ENCODE results near the gene KLHL21. TPM values are rescaled to one million over a fixed set of nuclear protein-coding genes. Genes with fewer than 3 reads are reported as not detected.
"Not testable (repeated sequence)": the region's sequence is repeated elsewhere in the genome, so short reads cannot be mapped to it uniquely, and the experiment has no call there.

The KLHL21 gene
- total RNA-seq, 1 donor from 2014 or later, result 26.1 TPM

DNA sequence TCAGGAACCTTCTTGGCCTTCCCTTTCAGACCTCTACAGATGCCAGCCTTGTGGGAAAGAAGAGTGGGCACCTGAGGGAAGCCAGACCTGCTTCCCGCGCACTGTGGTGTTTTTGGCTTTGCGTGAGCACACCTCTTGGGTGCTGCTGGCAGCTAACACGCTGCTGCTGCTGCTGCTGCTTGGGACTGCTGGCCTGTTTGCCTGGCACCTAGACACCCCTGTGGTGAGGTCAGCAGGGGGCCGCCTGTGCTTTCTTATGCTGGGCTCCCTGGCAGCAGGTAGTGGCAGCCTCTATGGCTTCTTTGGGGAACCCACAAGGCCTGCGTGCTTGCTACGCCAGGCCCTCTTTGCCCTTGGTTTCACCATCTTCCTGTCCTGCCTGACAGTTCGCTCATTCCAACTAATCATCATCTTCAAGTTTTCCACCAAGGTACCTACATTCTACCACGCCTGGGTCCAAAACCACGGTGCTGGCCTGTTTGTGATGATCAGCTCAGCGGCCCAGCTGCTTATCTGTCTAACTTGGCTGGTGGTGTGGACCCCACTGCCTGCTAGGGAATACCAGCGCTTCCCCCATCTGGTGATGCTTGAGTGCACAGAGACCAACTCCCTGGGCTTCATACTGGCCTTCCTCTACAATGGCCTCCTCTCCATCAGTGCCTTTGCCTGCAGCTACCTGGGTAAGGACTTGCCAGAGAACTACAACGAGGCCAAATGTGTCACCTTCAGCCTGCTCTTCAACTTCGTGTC lies 23.9 kb downstream of the KLHL21 start:
- no peak for DNase-seq
- H3K4me1 Mint-ChIP-seq, result peaks cover 21% of the 10 kb centered on the region
- peak overlapping the region; percentile 93 for H3K27ac Mint-ChIP-seq
- H3K27me3 Mint-ChIP-seq, result no peaks in the 10 kb centered on the region
- peak overlapping the region; percentile 96 for H3K4me3 Mint-ChIP-seq
- no peaks in the 10 kb centered on the region for H3K9me3 Mint-ChIP-seq
- intact Hi-C loops (cut with micrococcal nuclease), result loop anchor here (1.0 kb wide), 1 partner anchor 24 kb away; the partner anchor contains the start of gene NOL9
- H3K36me3 Mint-ChIP-seq (ENCODE audit: low read depth), result peaks cover 7% of the 10 kb centered on the region

GRCh38 chr1:6577831-6578525 lies 24.7 kb downstream of the KLHL21 start:
- Mint-ChIP-seq H3K27me3 (no peaks in the 10 kb centered on the region), H3K4me3 (no peak overlapping the region), H3K9me3 (no peaks in the 10 kb centered on the region), H3K27ac (no peak overlapping the region), H3K4me1 (peaks cover 21% of the 10 kb centered on the region), H3K36me3 (ENCODE audit: low read depth) (peaks cover 7% of the 10 kb centered on the region)
- intact Hi-C loops (cut with micrococcal nuclease), result no loop called here
- DNase-seq, result no peak

DNA sequence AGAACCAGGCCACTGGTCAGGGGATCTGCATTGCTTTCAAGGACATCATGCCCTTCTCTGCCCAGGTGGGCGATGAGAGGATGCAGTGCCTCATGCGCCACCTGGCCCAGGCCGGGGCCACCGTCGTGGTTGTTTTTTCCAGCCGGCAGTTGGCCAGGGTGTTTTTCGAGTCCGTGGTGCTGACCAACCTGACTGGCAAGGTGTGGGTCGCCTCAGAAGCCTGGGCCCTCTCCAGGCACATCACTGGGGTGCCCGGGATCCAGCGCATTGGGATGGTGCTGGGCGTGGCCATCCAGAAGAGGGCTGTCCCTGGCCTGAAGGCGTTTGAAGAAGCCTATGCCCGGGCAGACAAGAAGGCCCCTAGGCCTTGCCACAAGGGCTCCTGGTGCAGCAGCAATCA lies 27.9 kb downstream of the KLHL21 start:
- Mint-ChIP-seq H3K4me3 (no peak overlapping the region), H3K9me3 (peaks cover 5% of the 10 kb centered on the region)

DNA sequence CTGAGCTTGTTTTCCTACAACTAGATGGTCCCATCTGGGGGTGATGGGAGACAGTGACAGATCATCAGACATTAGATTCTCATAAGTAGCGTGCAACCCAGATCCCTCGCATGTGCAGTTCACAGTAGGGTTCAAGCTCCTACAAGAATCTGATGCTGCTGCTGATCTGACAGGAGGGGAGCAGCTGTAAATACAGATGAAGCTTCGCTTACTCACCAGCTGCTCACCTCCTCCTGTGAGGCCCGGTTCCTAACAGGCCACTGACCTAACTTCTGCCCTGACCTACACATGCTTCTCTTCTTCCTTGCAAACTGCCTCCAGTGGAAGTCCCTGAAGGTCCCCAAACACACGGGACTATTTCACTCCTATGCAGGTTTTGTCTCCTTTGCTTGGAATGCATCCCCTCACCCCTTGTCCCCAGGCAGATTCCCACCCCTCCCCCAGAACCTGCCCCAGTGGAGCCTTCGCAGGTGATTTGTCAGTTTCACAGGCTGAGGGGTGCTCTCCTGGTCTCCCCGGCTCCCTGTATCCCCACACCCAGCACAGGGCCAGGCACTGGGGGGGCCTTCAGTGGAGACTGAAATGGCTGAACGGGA lies 28.5 kb downstream of the KLHL21 start:
- Mint-ChIP-seq H3K4me3 (no peak overlapping the region), H3K27me3 (peaks cover 15% of the 10 kb centered on the region), H3K4me1 (peaks cover 6% of the 10 kb centered on the region), H3K9me3 (peaks cover 5% of the 10 kb centered on the region), H3K27ac (no peak overlapping the region), H3K36me3 (ENCODE audit: low read depth) (no peaks in the 10 kb centered on the region)
- intact Hi-C loops (cut with micrococcal nuclease), result no loop called here
- no peak for DNase-seq

More for the DNA sequence above, 27.9 kb downstream of the KLHL21 start:
- Mint-ChIP-seq H3K27me3 (peaks cover 12% of the 10 kb centered on the region), H3K4me1 (peaks cover 9% of the 10 kb centered on the region), H3K27ac (no peak overlapping the region), H3K36me3 (ENCODE audit: low read depth) (peaks cover under 1% of the 10 kb centered on the region)
- no peak for DNase-seq
- intact Hi-C loops (cut with micrococcal nuclease), result no loop called here

GRCh38 chr1:6572653-6573383 lies 29.9 kb downstream of the KLHL21 start:
- H3K4me3 Mint-ChIP-seq, result no peak overlapping the region
- no peak for DNase-seq
- H3K9me3 Mint-ChIP-seq, result peaks cover 5% of the 10 kb centered on the region
- no peak overlapping the region for H3K27ac Mint-ChIP-seq
- peaks cover 18% of the 10 kb centered on the region for H3K27me3 Mint-ChIP-seq
- no peaks in the 10 kb centered on the region for H3K36me3 Mint-ChIP-seq (ENCODE audit: low read depth)
- intact Hi-C loops (cut with micrococcal nuclease), result no loop called here
- peaks cover 6% of the 10 kb centered on the region for H3K4me1 Mint-ChIP-seq

DNA sequence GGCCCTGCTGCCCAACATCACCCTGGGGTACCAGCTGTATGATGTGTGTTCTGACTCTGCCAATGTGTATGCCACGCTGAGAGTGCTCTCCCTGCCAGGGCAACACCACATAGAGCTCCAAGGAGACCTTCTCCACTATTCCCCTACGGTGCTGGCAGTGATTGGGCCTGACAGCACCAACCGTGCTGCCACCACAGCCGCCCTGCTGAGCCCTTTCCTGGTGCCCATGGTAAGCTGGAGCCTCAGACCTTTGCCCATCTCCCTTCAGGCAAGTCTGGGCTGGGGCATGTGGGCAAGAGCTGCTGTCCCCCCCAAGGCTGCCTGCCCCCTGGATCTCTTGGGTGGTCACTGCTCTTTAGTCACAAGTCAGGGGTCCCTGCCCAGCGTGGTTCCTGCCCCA lies 31.7 kb downstream of the KLHL21 start:
- H3K36me3 Mint-ChIP-seq (ENCODE audit: low read depth), result no peaks in the 10 kb centered on the region
- H3K27ac Mint-ChIP-seq, result no peak overlapping the region
- H3K27me3 Mint-ChIP-seq, result peaks cover 18% of the 10 kb centered on the region
- H3K4me3 Mint-ChIP-seq, result no peak overlapping the region
- intact Hi-C loops (cut with micrococcal nuclease), result no loop called here
- peaks cover 5% of the 10 kb centered on the region for H3K9me3 Mint-ChIP-seq
- DNase-seq, result no peak
- peaks cover 6% of the 10 kb centered on the region for H3K4me1 Mint-ChIP-seq

DNA sequence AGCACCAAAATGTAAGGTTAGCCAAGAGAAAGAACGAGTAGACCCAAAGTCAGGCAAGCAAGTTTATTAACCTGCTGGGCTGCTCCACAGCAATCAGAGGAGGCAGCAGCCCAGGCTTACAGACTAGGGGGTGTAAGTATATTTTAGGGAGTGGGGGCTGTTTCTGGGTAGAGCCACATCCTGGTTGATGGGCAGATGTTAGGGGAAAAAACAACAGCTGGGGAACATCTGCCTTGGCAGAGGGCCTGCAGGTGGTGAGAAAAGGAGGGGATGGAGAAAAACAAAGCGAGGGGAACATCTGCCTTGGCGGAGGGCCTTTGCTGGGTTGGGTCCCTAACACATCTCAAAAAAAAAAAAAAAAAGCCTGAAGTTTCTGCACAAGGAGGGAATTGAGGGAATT lies 32.6 kb downstream of the KLHL21 start:
- intact Hi-C loops (cut with micrococcal nuclease), result no loop called here
- peaks cover 18% of the 10 kb centered on the region for H3K27me3 Mint-ChIP-seq
- H3K36me3 Mint-ChIP-seq (ENCODE audit: low read depth), result no peaks in the 10 kb centered on the region
- DNase-seq, result no peak
- H3K4me3 Mint-ChIP-seq, result no peak overlapping the region
- peaks cover 5% of the 10 kb centered on the region for H3K9me3 Mint-ChIP-seq
- H3K27ac Mint-ChIP-seq, result no peak overlapping the region
- peaks cover 6% of the 10 kb centered on the region for H3K4me1 Mint-ChIP-seq

- peaks cover 5% of the 10 kb centered on the region for H3K9me3 Mint-ChIP-seq
- peaks cover 6% of the 10 kb centered on the region for H3K4me1 Mint-ChIP-seq
- no peak overlapping the region for H3K4me3 Mint-ChIP-seq
- H3K27ac Mint-ChIP-seq, result no peak overlapping the region
- no peak for DNase-seq
- intact Hi-C loops (cut with micrococcal nuclease), result no loop called here
- no peaks in the 10 kb centered on the region for H3K36me3 Mint-ChIP-seq (ENCODE audit: low read depth)
- H3K27me3 Mint-ChIP-seq, result peaks cover 18% of the 10 kb centered on the region
Measured at GRCh38 chr1:6569033-6569432, 33.6 kb downstream of the KLHL21 start.

- no peak overlapping the region for H3K27ac Mint-ChIP-seq
- no peak for DNase-seq
- intact Hi-C loops (cut with micrococcal nuclease), result no loop called here
- H3K4me1 Mint-ChIP-seq, result peaks cover 4% of the 10 kb centered on the region
- H3K27me3 Mint-ChIP-seq, result no peaks in the 10 kb centered on the region
- H3K36me3 Mint-ChIP-seq (ENCODE audit: low read depth), result no peaks in the 10 kb centered on the region
- H3K9me3 Mint-ChIP-seq, result no peaks in the 10 kb centered on the region
- no peak overlapping the region for H3K4me3 Mint-ChIP-seq
Measured at GRCh38 chr1:6560267-6560666, 42.4 kb downstream of the KLHL21 start.

DNA sequence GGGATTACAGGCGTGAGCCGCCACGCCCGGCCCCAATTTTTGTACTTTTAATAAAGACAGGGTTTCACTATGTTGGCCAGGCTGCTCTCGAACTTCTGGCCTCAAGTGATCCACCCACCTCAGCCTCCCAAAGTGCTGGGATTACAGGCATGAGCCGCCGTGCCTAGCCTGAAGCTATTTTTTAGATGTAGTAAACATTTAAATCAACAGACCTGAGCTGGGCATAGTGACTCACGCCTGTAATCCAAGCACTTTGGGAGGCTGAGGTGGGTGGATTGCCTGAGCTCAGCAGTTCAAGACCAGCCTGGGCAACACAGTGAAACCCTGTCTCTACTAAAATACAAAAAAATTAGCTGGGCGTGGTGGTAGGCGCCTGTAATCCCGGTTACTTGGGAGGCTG lies 43.5 kb downstream of the KLHL21 start:
- H3K36me3 Mint-ChIP-seq (ENCODE audit: low read depth); intact Hi-C loops (cut with micrococcal nuclease); H3K27ac Mint-ChIP-seq; H3K9me3 Mint-ChIP-seq; H3K4me3 Mint-ChIP-seq; H3K27me3 Mint-ChIP-seq; DNase-seq; H3K4me1 Mint-ChIP-seq: not testable (repeated sequence)

DNA sequence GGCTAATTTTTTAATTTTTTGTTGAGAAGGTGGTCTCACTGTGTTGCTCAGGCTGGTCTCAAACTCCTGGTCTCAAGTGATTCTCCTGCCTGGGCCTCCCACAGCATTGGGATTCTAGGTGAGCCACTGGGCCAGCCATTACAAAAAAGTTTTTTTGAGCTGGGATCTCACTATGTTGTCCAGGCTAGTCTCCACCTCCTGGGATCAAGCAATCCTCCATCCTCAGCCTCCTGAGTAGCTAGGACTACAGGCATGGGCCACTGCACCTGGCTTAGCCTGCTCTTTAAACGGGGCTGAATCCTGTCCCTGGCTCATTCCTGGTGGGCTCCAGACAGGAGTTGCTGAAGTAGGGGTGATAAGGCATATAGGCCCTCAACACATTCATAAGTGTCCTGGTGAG lies 45.1 kb downstream of the KLHL21 start:
- no peak overlapping the region for H3K4me3 Mint-ChIP-seq
- no peaks in the 10 kb centered on the region for H3K9me3 Mint-ChIP-seq
- H3K27me3 Mint-ChIP-seq, result no peaks in the 10 kb centered on the region
- no peak overlapping the region for H3K27ac Mint-ChIP-seq
- no peaks in the 10 kb centered on the region for H3K36me3 Mint-ChIP-seq (ENCODE audit: low read depth)
- intact Hi-C loops (cut with micrococcal nuclease), result no loop called here
- peaks cover 14% of the 10 kb centered on the region for H3K4me1 Mint-ChIP-seq
- DNase-seq, result no peak

GRCh38 chr1:6554907-6555778 lies 47.5 kb downstream of the KLHL21 start, which contains the start of gene TAS1R1:
Gene TAS1R1 (plus strand): TSS chr1:6555307. CDS start chr1:6555374, 67 bp downstream.
- H3K27me3 Mint-ChIP-seq, result no peaks in the 10 kb centered on the region
- H3K4me1 Mint-ChIP-seq, result peaks cover 18% of the 10 kb centered on the region
- H3K27ac Mint-ChIP-seq, result peak within 1 kb of the TSS; percentile 60
- intact Hi-C loops (cut with micrococcal nuclease), result loop anchor here (1.0 to 5.0 kb wide), 6 partner anchors 24 to 146 kb away; partner anchors contain the start of genes DNAJC11, PLEKHG5 and ZBTB48
- H3K4me3 Mint-ChIP-seq, result peak within 1 kb of the TSS; percentile 85
- H3K9me3 Mint-ChIP-seq, result no peaks in the 10 kb centered on the region
- no peak for DNase-seq
- peaks cover 3% of the 10 kb centered on the region for H3K36me3 Mint-ChIP-seq (ENCODE audit: low read depth)

All from activated CD4-positive, alpha-beta T cell treated with anti-CD3 and anti-CD28 coated beads, Interleukin-2, amount 10 ng/mL, durations not matched to agents 24 days and 14 days (primary cell).